ENCODE results near the gene PAK1. TPM values are rescaled to one million over a fixed set of nuclear protein-coding genes. Genes with fewer than 3 reads are reported as not detected.

PAK1 gene
- total and polyA plus RNA-seq, 10 of the 15 experiments (the other 5 are each of a cell fraction or from before 2014, with no cell fraction given), result 43.8 to 321 (median 110) TPM

- H4K20me1 ChIP-seq (ENCODE audit: control insufficient read depth, insufficient read depth), result no peaks in the 10 kb centered on the region
- CTCF ChIA-PET, result interaction anchor here (0.7 to 3.2 kb wide), 25 partner anchors 10 to 523 kb away, joined by 3 to 119 read pairs (median 5); partner anchors contain the start of gene INTS4
- WGBS (ENCODE audit: insufficient coverage, insufficient replicate concordance, low lambda C conversion rate, missing lambda C conversion rate), result 94% methylated on average over 5 of the region's 5 CpGs
Observed at GRCh38 chr11:77470971-77471370, 2.9 kb downstream of the PAK1 start.

GRCh38 chr11:77470504-77470903 lies 3.4 kb downstream of the PAK1 start:
- peak overlapping the region; percentile 57 for H3K9ac ChIP-seq (ENCODE audit: control insufficient read depth, insufficient read depth, low read length)
- peak overlapping the region; percentile 90 for H3K4me2 ChIP-seq (ENCODE audit: control insufficient read depth, insufficient read depth)
- SMC1A ChIA-PET (ENCODE audit: uncharacterized antibody, unreplicated experiment), result interaction anchor here (0.8 to 8.6 kb wide), 26 partner anchors 9 to 379 kb away, joined by 3 to 289 read pairs (median 10); no protein-coding TSS in a partner anchor
- peak; percentile 86 for TF ChIP-seq RUNX3 (IDR thresholded peaks at IDR 0.05; ENCODE audit: low read length)
- no peak for TF ChIP-seq NFYB (IDR thresholded peaks at IDR 0.05; ENCODE audit: insufficient read depth, low read depth, low read length)
- TF ChIP-seq CBFB (IDR thresholded peaks at IDR 0.05; ENCODE audit: low read depth), result peak; percentile 54; the same call in 1 of the 2 replicates
- TF ChIP-seq NFIC (IDR thresholded peaks at IDR 0.05; ENCODE audit: low read depth, low read length), result peak; percentile 51; the same call in 1 of the 2 replicates
- TF ChIP-seq MEF2A (IDR thresholded peaks at IDR 0.05; ENCODE audit: insufficient read depth, low read depth, low read length), result 0 out of 2 replicates have a peak, but pooled peaks have one; percentile 39
- TF ChIP-seq LARP7 (IDR thresholded peaks at IDR 0.05), result no peak
- no peak for TF ChIP-seq MYC (IDR thresholded peaks at IDR 0.05; ENCODE audit: insufficient read depth, insufficient read length, insufficient replicate concordance, low read length, severe bottlenecking)
- no peak for TF ChIP-seq BCL11A (IDR thresholded peaks at IDR 0.05; ENCODE audit: low read depth, low read length)
- TF ChIP-seq SMAD1 (IDR thresholded peaks at IDR 0.05; ENCODE audit: low read depth, partially characterized antibody), result no peak
- TF ChIP-seq SPI1 (IDR thresholded peaks at IDR 0.05; ENCODE audit: borderline replicate concordance, insufficient read depth, low read depth, low read length), result peak; percentile 20; the same call in 1 of the 2 replicates
- TF ChIP-seq RELB (IDR thresholded peaks at IDR 0.05; ENCODE audit: low read depth), result peak; percentile 64
- TF ChIP-seq IKZF2 (IDR thresholded peaks at IDR 0.05), result peak; percentile 46 to 47; a peak in 2 of 4 replicates
- TF ChIP-seq IKZF1 (conservative IDR thresholded peaks at IDR 0.05), result peak; percentile 38; the same call in 1 of the 2 replicates
- TF ChIP-seq JUND (IDR thresholded peaks at IDR 0.05; ENCODE audit: low read depth, low read length), result no peak
- no peak for TF ChIP-seq BRCA1 (IDR thresholded peaks at IDR 0.05; ENCODE audit: low read depth, low read length)

More at GRCh38 chr11:77470971-77471370, 2.9 kb downstream of the PAK1 start:
- DNase-seq (ENCODE audit: low read depth, low spot score) (no peak), FAIRE-seq (no peak), ATAC-seq (no peak)
- Histone ChIP-seq H3K9me3 (replicated peaks; ENCODE audit: control insufficient read depth, insufficient read depth, low read length) (no peaks in the 10 kb centered on the region), H3K36me3 (ENCODE audit: control insufficient read depth in 2 of 2, insufficient read depth in 2 of 2, low read length in 1 of 2) (no peaks in the 10 kb centered on the region), H3K4me2 (ENCODE audit: control insufficient read depth, insufficient read depth) (peak overlapping the region; percentile 90), H3K9ac (ENCODE audit: control insufficient read depth, insufficient read depth, low read length) (peak overlapping the region; percentile 57), H3K79me2 (ENCODE audit: control insufficient read depth, insufficient read depth, low read length) (peaks cover 67% of the 10 kb centered on the region), H2AFZ (ENCODE audit: control insufficient read depth, low read depth, low read length) (no peak overlapping the region), H3K27me3 (replicated peaks in 1 of 2; ENCODE audit: control insufficient read depth in 2 of 2, insufficient read depth in 2 of 2, low read length in 1 of 2) (no peaks in the 10 kb centered on the region), H3K27ac (ENCODE audit: control insufficient read depth, insufficient read depth) (peak overlapping the region; percentile 82), H3K4me3 (peak overlapping the region; percentile 92), H3K4me1 (ENCODE audit: control insufficient read depth, insufficient read depth, low read length) (peaks cover 18% of the 10 kb centered on the region)
- POLR2A ChIA-PET, result interaction anchor here (0.6 to 7.3 kb wide), 17 partner anchors 10 to 164 kb away, joined by 3 to 100 read pairs (median 5); no protein-coding TSS in a partner anchor
- SMC1A ChIA-PET (ENCODE audit: uncharacterized antibody, unreplicated experiment), result interaction anchor here (0.8 to 8.6 kb wide), 27 partner anchors 10 to 380 kb away, joined by 3 to 289 read pairs (median 9); no protein-coding TSS in a partner anchor
- TF ChIP-seq NR2C2 (IDR thresholded peaks at IDR 0.05; ENCODE audit: borderline replicate concordance, control insufficient read depth, insufficient read length, low read depth), result no peak
- RAD21 ChIA-PET (ENCODE audit: unreplicated experiment), result interaction anchor here (0.7 to 7.2 kb wide), 23 partner anchors 9 to 1236 kb away, joined by 3 to 162 read pairs (median 4); no protein-coding TSS in a partner anchor
- in situ Hi-C loops (cut with MboI), result no loop called here
- intact Hi-C loops (cut with micrococcal nuclease; ENCODE audit: unreplicated experiment), result loop anchor here (2.0 to 10.0 kb wide), 3 partner anchors 28 to 144 kb away; no protein-coding TSS in a partner anchor
- no TSS peak for BruUV-seq (replicated peaks)

More at GRCh38 chr11:77470504-77470903, 3.4 kb downstream of the PAK1 start:
- POLR2A ChIA-PET, result interaction anchor here (0.6 to 7.3 kb wide), 15 partner anchors 10 to 164 kb away, joined by 3 to 100 read pairs (median 5); no protein-coding TSS in a partner anchor
- CTCF ChIA-PET, result interaction anchor here (0.6 to 3.2 kb wide), 20 partner anchors 9 to 524 kb away, joined by 3 to 119 read pairs (median 12); partner anchors contain the start of gene INTS4
- RAD21 ChIA-PET (ENCODE audit: unreplicated experiment), result interaction anchor here (0.6 to 7.2 kb wide), 22 partner anchors 9 to 1236 kb away, joined by 3 to 162 read pairs (median 4); no protein-coding TSS in a partner anchor
- Histone ChIP-seq H2AFZ (ENCODE audit: control insufficient read depth, low read depth, low read length) (peak overlapping the region; percentile 69), H3K27ac (ENCODE audit: control insufficient read depth, insufficient read depth) (peak overlapping the region; percentile 82), H4K20me1 (ENCODE audit: control insufficient read depth, insufficient read depth) (no peaks in the 10 kb centered on the region), H3K79me2 (ENCODE audit: control insufficient read depth, insufficient read depth, low read length) (peaks cover 71% of the 10 kb centered on the region), H3K9me3 (replicated peaks; ENCODE audit: control insufficient read depth, insufficient read depth, low read length) (no peaks in the 10 kb centered on the region), H3K27me3 (replicated peaks in 1 of 2; ENCODE audit: control insufficient read depth in 2 of 2, insufficient read depth in 2 of 2, low read length in 1 of 2) (no peaks in the 10 kb centered on the region), H3K4me3 (peak overlapping the region; percentile 92), H3K36me3 (ENCODE audit: control insufficient read depth in 2 of 2, insufficient read depth in 2 of 2, low read length in 1 of 2) (no peaks in the 10 kb centered on the region), H3K4me1 (ENCODE audit: control insufficient read depth, insufficient read depth, low read length) (peaks cover 18% of the 10 kb centered on the region)
- no peak for DNase-seq (ENCODE audit: low read depth, low spot score)
- intact Hi-C loops (cut with micrococcal nuclease; ENCODE audit: unreplicated experiment) (loop anchor here (2.0 to 10.0 kb wide), 3 partner anchors 28 to 144 kb away; no protein-coding TSS in a partner anchor), in situ Hi-C loops (cut with MboI) (no loop called here)
- peak; percentile 36 for ATAC-seq
- peak; percentile 62 for FAIRE-seq
- BruUV-seq (replicated peaks), result no TSS peak
- WGBS (ENCODE audit: insufficient coverage, insufficient replicate concordance, low lambda C conversion rate, missing lambda C conversion rate), result 7% methylated on average over 2 of the region's 2 CpGs

All from GM12878 (cell line).